MM.1S (cell line): ENCODE results near the gene PLXDC2.

Source experiments
- DNase-seq: peaks from one replicate; pipeline ENCODE4 v3.0.0-alpha.2; 2015
- H2AFZ ChIP-seq: fragments of 300-600 bp; sonication (generic); 2 replicates; pipeline ENCODE4 v1.6.0; 2016; ENCODE audit warnings: antibody characterized with exemption, low read length
- H3F3A ChIP-seq: fragments of 300-600 bp; sonication (generic); 2 replicates; pipeline ENCODE4 v1.6.1; 2016; ENCODE audit warnings: mild to moderate bottlenecking, antibody characterized with exemption, low read length, moderate library complexity, mixed read lengths; ENCODE audit not compliant: insufficient read depth
- H3K27ac ChIP-seq: fragments of 300-600 bp; sonication (generic); 2 replicates; pipeline ENCODE4 v1.5.1; 2016; ENCODE audit warnings: mild to moderate bottlenecking, low read length
- H3K27me3 ChIP-seq: fragments of 300-600 bp; sonication (generic); replicated peaks from 2 replicates; pipeline ENCODE4 v1.6.0; 2016; ENCODE audit warnings: low read length; ENCODE audit not compliant: insufficient read depth
- H3K36me3 ChIP-seq: fragments of 300-600 bp; sonication (generic); replicated peaks from 2 replicates; pipeline ENCODE4 v1.6.1; 2016; ENCODE audit warnings: mild to moderate bottlenecking, low read length, mixed read lengths; ENCODE audit not compliant: insufficient read depth
- H3K4me1 ChIP-seq: fragments of 300-600 bp; sonication (generic); 2 replicates; pipeline ENCODE4 v1.6.1; 2016; ENCODE audit warnings: low read length, mixed read lengths
- H3K4me2 ChIP-seq: fragments of 300-600 bp; sonication (generic); 2 replicates; pipeline ENCODE4 v1.6.0; 2016; ENCODE audit warnings: low read depth, low read length
- H3K4me3 ChIP-seq: fragments of 300-600 bp; sonication (generic); 2 replicates; pipeline ENCODE4 v1.5.1; 2016; ENCODE audit warnings: low read length, mixed read lengths
- H3K79me2 ChIP-seq: fragments of 300-600 bp; sonication (generic); 2 replicates; pipeline ENCODE4 v1.6.1; 2016; ENCODE audit warnings: mixed run types, low read length, mixed read lengths
- H3K9ac ChIP-seq: fragments of 300-600 bp; sonication (generic); 2 replicates; pipeline ENCODE4 v1.6.1; 2016; ENCODE audit warnings: low read length, mixed read lengths
- H3K9me2 ChIP-seq: fragments of 300-600 bp; sonication (generic); replicated peaks from 2 replicates; pipeline ENCODE4 v1.6.1; 2016; ENCODE audit warnings: mild to moderate bottlenecking, low read length, mixed read lengths; ENCODE audit not compliant: insufficient read depth
- H3K9me3 ChIP-seq: fragments of 300-600 bp; sonication (generic); replicated peaks from 2 replicates; pipeline ENCODE4 v1.6.1; 2016; ENCODE audit warnings: mild to moderate bottlenecking, low read length, mixed read lengths; ENCODE audit not compliant: insufficient read depth
- H4K20me1 ChIP-seq: fragments of 300-600 bp; sonication (generic); 2 replicates; pipeline ENCODE4 v1.6.1; 2016; ENCODE audit warnings: mild to moderate bottlenecking, low read length, moderate library complexity, mixed read lengths; ENCODE audit not compliant: insufficient read depth
- EZH2 ChIP-seq: fragments of 300-600 bp; sonication (generic); optimal IDR thresholded peaks from 2 replicates; pipeline ENCODE3; 2017; ENCODE audit warnings: low read depth, mild to moderate bottlenecking, antibody characterized with exemption, low read length, mixed read lengths
- EZH2phosphoT487 ChIP-seq: fragments of 300-600 bp; sonication (generic); IDR thresholded peaks from 2 replicates; pipeline ENCODE4 v1.6.1; 2018; ENCODE audit warnings: antibody characterized with exemption, low read length
- TF ChIP-seq, protein P1 (sequence below): fragments of 300-600 bp; sonication (generic); IDR thresholded peaks from 2 replicates; pipeline ENCODE4 v1.5.1; 2016; ENCODE audit warnings: antibody characterized with exemption, low read length, mixed read lengths

PLXDC2 gene

DNA sequence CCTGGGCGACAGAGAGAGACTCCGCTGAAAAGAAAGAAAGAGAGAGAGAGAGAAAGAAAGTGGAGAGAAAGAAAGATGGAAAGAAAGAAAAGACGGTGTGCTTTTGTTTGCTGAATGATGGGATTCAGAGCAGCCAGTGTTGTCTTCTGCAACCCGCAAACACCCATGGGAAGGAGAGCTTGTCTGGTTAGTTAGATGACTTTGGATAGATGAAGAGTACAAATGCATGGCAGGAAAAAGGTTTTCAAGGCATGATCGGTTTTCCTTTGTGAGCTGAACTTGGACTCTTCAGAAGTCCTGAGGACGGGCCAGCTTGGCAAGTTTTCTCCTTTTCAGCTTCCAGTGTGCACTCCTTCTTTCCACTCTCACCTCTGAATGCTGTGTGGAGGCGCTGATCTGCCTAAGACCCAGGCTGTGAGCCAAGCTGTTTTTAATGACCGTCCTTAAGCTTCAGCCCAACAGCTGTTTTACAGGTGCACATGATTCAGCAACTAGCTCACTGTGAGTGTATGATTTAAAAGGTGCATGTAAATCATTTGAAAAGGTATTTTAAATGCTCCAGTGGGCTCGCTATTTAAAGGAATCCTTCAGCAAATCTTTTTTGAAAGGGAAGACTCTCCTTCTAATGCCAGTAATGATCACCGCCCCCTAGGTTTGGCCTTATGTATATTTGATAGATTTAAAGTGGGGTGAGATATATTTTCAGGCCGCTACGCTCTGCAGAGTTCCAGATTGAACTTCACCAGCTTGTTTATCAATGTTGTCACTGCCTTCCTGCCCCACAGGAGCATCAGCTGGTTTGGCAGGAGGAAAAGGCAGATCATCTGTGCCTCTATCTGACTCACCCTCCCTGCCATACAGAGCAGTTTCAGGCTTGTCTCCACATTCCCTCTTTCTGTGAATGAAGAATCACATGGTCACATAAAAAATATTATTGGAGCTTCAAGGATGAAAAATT lies 115.0 kb downstream of the PLXDC2 start:
- no peaks in the 10 kb centered on the region for H4K20me1 ChIP-seq
- no peaks in the 10 kb centered on the region for H3K9me3 ChIP-seq
- DNase-seq = no peak
- no peaks in the 10 kb centered on the region for H3K4me1 ChIP-seq
- no peaks in the 10 kb centered on the region for H3K27me3 ChIP-seq
- H3K27ac ChIP-seq = no peak overlapping the region
- H3K79me2 ChIP-seq = no peaks in the 10 kb centered on the region
- no peak overlapping the region for H3K9ac ChIP-seq
- no peaks in the 10 kb centered on the region for H3F3A ChIP-seq
- H3K4me2 ChIP-seq = no peak overlapping the region
- no peaks in the 10 kb centered on the region for H3K9me2 ChIP-seq
- no peaks in the 10 kb centered on the region for H3K36me3 ChIP-seq
- TF ChIP-seq EZH2phosphoT487 (no peak), EZH2 (no peak)
- TF ChIP-seq, protein P1, sequence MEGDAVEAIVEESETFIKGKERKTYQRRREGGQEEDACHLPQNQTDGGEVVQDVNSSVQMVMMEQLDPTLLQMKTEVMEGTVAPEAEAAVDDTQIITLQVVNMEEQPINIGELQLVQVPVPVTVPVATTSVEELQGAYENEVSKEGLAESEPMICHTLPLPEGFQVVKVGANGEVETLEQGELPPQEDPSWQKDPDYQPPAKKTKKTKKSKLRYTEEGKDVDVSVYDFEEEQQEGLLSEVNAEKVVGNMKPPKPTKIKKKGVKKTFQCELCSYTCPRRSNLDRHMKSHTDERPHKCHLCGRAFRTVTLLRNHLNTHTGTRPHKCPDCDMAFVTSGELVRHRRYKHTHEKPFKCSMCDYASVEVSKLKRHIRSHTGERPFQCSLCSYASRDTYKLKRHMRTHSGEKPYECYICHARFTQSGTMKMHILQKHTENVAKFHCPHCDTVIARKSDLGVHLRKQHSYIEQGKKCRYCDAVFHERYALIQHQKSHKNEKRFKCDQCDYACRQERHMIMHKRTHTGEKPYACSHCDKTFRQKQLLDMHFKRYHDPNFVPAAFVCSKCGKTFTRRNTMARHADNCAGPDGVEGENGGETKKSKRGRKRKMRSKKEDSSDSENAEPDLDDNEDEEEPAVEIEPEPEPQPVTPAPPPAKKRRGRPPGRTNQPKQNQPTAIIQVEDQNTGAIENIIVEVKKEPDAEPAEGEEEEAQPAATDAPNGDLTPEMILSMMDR = no peak
- H3K4me3 ChIP-seq = no peak overlapping the region
- H2AFZ ChIP-seq = no peak overlapping the region

DNA sequence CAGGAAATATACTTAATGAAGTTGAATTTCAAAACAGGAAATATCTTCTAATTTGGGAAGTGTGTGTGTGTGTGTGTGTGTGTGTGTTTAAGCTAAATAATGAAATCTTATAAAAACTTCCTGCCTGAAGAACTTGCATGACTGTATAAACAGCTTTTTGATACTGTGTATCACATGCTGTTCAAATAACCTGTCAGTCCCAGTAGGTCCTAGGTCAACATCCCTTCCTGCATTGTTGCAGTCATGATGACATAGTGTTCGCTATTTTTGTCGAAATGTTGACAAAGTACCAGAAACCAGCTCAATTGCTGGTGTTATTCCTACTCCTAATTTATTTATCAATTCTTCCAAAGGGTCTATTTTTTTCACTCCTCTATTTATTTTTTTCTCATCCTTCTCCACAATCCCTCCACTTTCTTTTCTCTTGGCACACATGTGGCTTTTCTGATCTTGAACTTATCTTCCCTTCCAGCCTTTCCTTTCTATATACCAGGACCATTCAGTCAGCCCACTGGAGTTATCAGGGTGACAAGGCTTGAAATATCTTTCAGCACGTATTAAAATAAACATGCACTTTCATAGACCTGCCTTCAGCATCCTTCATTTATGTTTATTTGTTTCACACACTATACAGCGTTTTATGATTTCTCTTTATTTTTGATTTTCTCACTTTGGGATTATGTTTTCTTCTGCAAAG lies 115.8 kb downstream of the PLXDC2 start:
- Histone ChIP-seq H3K9me3 (no peaks in the 10 kb centered on the region), H3K27me3 (no peaks in the 10 kb centered on the region), H2AFZ (no peak overlapping the region), H3F3A (no peaks in the 10 kb centered on the region), H3K79me2 (no peaks in the 10 kb centered on the region), H3K4me3 (no peak overlapping the region), H3K4me1 (no peaks in the 10 kb centered on the region), H3K4me2 (no peak overlapping the region), H3K36me3 (no peaks in the 10 kb centered on the region), H3K9me2 (no peaks in the 10 kb centered on the region), H3K27ac (no peak overlapping the region), H3K9ac (no peak overlapping the region), H4K20me1 (no peaks in the 10 kb centered on the region)
- DNase-seq = no peak
- TF ChIP-seq, protein P1 = no peak
- TF ChIP-seq EZH2 = no peak
- no peak for TF ChIP-seq EZH2phosphoT487

DNA sequence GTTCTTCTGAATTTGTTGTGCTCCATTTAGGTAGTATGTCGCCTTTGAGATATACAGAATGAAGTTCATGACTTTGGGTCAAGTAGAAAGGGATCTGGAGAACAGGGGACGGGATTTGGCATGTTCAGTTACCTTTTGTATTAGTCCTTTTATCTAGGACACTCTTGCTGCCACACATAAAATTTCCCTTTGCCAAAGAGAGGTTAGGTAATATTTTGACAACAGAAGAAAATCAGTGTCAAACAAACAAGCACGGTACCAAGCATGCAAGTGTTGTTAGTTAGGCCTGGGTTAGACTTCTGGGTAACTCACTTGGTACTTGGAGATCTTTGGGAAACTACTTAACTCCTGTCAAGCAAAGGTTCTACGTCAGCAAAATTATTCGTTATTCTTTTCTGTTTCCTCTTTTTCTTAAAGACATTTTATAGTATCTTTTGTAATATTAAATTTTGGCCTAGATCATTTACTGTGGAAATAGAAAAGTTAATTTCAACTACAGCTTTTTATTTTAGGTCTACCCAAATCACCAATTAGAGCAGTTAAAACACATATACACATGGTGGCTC lies 116.7 kb downstream of the PLXDC2 start:
- no peak overlapping the region for H3K4me2 ChIP-seq

More for the DNA sequence above, 116.7 kb downstream of the PLXDC2 start:
- no peaks in the 10 kb centered on the region for H4K20me1 ChIP-seq
- DNase-seq = no peak
- no peaks in the 10 kb centered on the region for H3K79me2 ChIP-seq
- TF ChIP-seq EZH2 (no peak), EZH2phosphoT487 (no peak)
- TF ChIP-seq, protein P1 = no peak
- no peaks in the 10 kb centered on the region for H3F3A ChIP-seq
- H3K9me2 ChIP-seq = no peaks in the 10 kb centered on the region
- no peaks in the 10 kb centered on the region for H3K36me3 ChIP-seq
- no peak overlapping the region for H3K4me3 ChIP-seq
- H3K9me3 ChIP-seq = no peaks in the 10 kb centered on the region
- no peak overlapping the region for H3K9ac ChIP-seq
- H3K27ac ChIP-seq = no peak overlapping the region
- H2AFZ ChIP-seq = no peak overlapping the region
- H3K4me1 ChIP-seq = no peaks in the 10 kb centered on the region
- no peaks in the 10 kb centered on the region for H3K27me3 ChIP-seq
